HG03571 (cell line): Measurements from ENCODE around the gene THTPA.

ENCODE experiments used
- ATAC-seq: cut with Tn5 transposase; IDR thresholded peaks from one replicate; pipeline ENCODE4 v1.9.1; 2021; ENCODE audit not compliant: unreplicated experiment

The THTPA gene

DNA sequence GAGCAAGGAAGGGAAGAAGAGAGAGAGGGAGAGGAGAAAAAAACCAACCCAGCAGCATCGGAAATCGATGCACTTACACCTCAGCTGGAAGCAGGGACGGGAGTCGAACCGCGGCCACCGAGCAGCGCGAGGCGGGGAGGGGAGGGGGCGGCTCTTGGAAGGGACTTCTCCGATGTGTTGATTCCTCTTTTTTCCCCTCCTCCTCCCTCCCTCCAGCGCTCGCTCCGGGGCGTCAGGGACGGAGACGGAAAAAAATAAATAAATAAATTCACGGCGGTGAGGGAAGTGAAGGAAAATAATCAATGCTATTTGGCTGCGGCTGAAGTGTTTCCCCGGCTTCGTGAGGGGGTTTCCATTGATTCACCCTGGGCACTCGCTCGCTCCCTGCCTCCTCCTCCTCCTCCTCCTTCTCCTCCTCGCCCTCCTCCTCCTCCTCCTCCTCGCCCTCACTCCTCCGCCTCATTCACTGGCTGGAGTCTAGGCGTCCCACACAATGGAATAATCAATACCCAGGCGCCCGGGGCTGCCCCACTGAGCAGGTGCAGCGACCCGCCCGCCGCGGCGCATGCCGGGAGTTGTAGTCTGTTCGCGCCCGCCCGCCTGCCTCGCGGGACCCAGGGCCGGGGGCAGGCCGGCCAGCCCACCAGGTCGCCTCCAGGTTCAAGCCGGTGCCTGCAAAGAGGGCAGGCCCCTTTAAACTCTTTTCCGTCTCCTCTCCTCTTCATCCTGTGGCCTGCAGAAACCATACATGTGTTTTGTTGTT, 4.6 kb upstream of the THTPA start, which contains the start of gene ZFHX2:
ZFHX2 (minus strand) TSS at position 500 of the 763 bp plus-strand sequence. CDS start 16,440 bp downstream, outside the sequence.
- ATAC-seq: no peak

- ATAC-seq: no peak
These were observed 564 bp upstream of the THTPA start for GRCh38 chr14:23555533-23555881.

- no peak for ATAC-seq
These were observed 799 bp downstream of the THTPA start for GRCh38 chr14:23556700-23557440.

DNA sequence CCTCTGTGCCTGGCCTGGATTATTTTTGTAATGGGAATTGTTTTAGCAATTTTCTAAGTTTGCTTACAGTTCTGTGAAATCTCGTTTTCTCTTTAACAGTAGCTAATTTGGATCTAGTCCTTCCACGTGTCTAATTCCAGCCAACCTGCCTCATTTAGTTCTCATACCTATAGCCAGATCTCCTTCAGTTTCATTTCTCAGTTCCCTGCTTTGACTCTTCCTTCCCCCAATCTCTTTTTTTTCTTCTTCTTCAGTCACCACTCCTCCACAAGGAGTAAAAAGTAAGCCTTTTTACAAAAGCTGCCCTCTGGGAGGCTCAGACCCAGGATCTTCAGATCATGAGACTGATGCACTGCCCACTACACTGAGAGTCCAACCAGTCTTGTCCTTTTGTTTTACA, 1.4 kb downstream of the THTPA start:
- ATAC-seq: no peak

GRCh38 chr14:23557946-23558345, 1.9 kb downstream of the THTPA start:
- no peak for ATAC-seq

DNA sequence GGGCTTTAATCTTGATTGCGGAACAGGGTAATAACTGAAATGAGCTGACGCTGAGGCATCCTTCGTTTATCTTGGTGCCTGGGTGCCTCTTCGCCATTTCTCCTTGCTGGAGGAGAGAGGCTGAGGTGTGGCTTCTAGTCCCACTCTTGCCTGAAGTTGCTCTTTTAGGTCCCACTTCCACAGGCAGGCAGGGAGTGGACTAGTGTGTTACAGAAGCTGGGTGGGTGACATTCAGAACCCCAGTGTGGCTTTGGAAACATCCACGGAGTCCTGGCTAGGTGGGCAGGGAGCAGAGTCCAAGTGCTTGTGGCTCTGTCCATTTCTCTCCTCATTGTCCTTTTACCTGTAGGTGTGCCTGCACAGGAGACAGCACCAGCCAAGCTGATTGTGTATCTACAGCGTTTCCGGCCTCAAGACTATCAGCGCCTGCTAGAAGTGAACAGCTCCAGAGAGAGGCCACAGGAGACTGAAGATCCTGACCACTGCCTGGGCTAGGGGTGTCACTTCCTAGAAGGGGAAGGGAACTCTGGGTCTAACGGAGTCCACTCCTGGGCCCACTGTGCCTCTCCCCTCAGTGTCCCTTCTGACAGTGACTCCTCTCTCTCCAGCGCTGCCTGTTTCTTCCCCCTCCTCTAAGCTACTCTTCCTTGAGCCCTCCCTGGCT, 2.4 kb downstream of the THTPA start:
- no peak for ATAC-seq

DNA sequence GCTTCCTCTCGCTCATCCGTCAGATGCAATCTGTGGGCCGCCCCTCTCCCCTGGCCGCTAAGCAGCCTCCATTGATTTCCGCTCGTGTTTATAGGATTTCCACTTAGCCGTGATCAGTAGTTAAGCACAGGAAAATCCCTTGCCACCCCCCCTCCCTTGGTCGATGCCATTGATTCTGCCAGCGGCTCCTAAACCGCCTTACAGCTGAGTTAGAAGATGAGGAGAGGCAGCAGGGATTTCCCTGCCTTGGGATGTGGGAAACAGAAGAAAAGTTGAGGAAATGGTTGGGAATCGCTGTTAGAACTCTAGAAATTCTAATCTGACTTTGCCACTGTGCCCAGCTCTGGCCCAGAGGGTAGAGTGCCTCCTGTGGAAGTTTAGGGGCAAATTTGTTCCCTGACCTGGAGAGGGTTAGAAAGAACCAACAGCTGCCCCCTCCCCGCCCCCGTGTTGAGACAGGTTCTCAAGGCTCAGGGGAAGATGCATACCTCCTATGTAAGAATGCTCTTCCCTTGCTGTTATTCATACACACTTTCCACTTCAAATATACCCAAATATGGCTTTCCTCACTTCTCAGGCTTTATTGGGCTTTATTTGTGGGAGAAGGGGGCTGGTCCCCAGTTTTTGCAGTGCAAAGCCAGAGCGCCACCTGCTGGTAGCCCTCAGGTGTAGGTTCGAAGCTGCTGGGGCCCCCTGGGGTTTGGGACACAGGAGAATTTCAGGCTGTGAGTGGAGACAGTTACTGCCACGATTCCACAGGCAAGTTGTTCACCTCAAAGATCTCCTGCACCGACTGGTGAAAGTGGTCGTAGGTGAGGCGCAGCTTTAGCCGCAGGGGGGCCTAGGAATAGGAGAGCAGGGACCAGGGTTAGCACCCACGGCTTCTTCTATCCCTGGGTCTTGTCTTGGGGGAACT, 3.2 kb downstream of the THTPA start:
- ATAC-seq: no peak

DNA sequence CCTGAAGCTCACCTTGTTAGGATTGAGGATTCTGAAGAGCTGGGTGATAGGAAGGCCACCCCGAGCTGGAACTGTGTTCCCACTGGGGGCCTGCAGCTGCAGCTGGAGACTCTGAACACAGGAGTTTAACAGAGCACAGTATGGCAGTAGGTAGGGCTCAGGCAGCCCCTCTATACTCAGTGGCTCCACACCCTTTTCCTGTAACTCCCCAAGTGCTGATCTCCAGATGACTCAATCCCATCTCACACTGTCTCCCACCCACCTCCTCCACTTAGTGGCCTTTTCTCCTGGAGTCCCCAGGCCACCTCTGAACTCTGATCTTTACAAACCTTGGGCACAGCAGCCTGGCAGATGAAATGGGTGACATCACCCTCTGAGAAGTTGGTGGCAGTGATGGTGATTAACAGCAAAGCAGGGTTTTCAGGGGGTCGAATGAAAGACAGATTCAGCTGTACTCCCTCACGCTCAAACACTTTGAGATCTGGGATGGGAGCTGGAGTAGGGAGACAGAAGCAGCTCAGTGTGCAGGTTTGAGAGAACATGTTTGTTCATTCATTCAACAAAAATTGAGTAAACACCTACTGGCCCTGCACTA, 4.0 kb downstream of the THTPA start:
- no peak for ATAC-seq

GRCh38 chr14:23561259-23561658, 5.2 kb downstream of the THTPA start:
- no peak for ATAC-seq

- ATAC-seq: no peak
These were observed 6.1 kb downstream of the THTPA start for GRCh38 chr14:23561873-23562821.

DNA sequence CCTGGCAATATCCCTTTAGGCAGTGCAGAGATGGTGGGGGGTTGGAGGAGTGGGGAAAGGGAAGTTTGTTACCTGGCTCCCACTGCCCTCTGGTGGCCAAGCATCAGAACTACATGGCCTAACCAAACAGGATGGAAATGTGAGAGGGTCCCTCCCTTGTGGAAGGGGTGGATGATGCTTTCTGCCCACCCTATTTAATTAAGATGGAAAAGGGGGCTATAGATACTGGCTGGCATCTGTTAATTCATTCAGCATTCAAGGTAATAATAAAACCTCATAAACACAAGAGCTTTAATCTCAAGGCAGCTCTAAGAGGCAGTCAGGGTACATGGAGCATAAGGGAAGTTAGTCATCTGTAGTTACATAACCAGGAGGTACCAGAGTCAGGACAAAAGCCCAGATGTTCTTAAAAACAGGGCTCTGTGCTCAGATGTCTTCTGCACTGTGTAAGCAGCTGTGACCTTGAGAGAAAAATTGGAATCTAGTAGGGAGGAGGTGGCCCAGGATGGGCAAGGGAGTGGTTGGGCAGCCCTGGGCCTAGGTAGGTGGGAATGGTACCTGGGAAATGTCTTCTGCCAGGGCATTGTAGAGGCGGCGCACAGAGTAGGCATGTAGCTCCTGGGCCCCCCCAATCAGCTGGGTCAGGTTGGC, 6.9 kb downstream of the THTPA start:
- ATAC-seq: no peak

DNA sequence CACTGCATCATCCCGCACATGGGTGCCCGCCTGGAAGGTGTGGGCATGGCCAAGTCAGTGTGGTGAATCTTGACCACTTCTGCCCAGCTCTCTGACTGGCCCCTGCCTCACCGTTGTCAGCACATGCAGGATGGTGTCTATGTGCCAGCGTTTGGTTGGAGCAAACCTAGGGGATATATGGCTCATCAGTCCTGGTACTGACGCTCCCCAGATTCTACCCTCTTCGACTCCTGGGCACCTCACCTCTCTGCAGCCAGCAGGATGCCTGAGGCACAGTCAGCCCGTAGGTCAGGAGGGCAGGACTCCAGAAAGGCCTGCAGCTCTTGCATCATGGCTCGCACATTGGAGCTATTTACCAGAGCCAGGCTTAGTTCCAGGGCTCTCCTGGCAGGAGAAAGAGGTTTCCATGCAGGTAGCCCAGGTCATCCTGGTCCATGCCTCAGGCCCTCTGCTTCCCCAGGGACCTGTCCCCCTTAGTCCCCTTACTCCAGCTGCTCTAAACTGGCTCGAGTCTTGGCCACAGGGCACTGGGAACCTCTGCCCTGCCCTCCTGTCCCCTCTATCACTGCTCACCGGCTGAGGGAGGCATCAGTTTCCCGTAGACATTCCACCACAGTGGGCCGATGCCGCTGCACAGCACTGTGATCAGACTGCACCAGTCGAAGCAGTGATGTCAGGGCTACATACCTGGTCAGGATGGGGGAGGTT, 7.6 kb downstream of the THTPA start:
- ATAC-seq: no peak

DNA sequence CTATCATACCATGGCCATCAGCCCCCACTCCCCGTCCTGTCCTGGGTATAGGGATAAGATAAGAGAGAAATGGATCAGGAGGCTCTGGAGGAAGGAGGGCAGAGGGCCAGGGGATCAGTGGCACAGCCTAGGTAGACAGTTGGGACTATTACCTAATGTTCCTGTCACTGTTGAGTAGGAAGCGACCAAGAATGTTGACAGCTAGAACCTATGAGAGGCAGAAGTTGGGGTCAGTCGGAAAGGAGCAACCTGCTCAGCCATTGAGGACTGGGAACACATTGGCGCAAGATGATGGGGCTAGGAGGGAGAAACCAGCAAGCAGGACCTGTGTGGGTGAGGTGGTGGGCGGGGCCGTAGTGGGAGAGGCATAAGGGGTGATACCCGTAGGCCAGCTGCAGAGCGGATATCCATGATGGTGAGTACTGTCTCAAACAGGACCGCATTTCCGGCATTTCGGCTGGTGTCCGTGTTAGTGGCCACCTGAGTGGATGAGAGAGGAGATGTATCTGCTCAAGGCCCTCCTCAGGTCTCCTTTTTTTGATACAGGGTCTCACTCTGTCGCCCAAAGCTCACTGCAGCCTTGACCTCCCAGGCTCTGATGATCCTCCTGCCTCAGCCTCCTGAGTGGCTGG, 8.2 kb downstream of the THTPA start:
- no peak for ATAC-seq

GRCh38 chr14:23564876-23565275, 8.8 kb downstream of the THTPA start:
- no peak for ATAC-seq

GRCh38 chr14:23565626-23566025, 9.6 kb downstream of the THTPA start:
- no peak for ATAC-seq

DNA sequence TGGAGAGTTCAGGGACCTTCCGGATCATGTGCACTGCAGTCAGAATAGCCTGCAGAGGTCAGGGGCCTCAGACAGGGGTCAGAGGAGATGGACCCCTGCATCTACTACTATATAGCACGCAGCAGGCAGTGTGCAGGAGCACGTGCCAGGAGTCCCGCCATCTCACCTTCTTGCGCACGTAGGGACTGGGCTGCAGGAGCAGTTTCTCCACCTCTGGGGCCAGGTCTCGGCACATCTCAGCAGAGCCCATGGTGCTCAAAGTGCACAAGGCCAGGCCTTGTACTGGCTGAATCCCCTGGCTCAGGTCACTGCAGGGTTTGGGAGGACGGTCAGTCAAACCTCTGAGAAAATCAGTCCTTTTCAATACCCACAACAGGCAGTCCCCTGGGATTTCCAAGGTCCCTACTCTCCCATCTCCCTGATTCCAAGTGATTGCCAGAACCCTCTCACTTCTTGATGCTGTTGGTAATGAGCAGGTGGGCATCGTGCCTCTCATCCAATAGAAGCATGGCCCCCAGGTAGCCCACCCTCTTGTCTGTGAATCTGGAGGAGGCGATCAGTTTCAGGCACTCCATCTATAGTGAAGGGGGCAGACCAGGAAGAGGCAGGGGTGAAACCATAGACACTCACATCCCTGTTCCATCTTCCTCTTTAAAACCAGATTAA, 10.2 kb downstream of the THTPA start:
- no peak for ATAC-seq

DNA sequence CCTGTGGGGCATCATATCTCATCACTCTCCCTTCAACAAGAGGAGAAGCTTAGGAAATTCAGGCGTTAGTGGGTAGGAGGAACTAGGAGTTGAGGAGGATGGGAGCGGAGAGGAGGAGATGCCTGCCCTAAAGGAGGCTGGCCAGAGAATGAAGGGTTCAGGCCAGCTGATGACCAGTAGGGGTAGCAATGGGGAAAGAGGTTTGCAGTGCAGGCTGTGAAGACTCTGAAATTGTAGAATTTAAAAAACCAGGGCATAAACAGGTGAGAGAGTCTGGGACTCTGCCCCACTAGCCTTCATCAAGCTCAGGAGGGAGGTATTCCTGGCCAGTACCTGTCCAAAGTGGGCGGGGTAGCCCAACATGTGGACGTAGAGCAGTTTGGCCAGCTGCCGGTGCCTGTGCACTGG, 10.7 kb downstream of the THTPA start:
- ATAC-seq: no peak
